ENCODE measurements around the gene SLC24A1. TPM values are rescaled to one million over a fixed set of nuclear protein-coding genes. Genes with fewer than 3 reads are reported as not detected.

The SLC24A1 gene
- total and polyA plus RNA-seq, 2 of the 13 experiments (the other 11 are each of a cell fraction or from before 2014, with no cell fraction given) = 5.9 to 8.3 TPM

GRCh38 chr15:65610871-65611718, 10.6 kb upstream of the SLC24A1 start, which contains the start of gene INTS14 (continued):
- TF ChIP-seq, protein P1, sequence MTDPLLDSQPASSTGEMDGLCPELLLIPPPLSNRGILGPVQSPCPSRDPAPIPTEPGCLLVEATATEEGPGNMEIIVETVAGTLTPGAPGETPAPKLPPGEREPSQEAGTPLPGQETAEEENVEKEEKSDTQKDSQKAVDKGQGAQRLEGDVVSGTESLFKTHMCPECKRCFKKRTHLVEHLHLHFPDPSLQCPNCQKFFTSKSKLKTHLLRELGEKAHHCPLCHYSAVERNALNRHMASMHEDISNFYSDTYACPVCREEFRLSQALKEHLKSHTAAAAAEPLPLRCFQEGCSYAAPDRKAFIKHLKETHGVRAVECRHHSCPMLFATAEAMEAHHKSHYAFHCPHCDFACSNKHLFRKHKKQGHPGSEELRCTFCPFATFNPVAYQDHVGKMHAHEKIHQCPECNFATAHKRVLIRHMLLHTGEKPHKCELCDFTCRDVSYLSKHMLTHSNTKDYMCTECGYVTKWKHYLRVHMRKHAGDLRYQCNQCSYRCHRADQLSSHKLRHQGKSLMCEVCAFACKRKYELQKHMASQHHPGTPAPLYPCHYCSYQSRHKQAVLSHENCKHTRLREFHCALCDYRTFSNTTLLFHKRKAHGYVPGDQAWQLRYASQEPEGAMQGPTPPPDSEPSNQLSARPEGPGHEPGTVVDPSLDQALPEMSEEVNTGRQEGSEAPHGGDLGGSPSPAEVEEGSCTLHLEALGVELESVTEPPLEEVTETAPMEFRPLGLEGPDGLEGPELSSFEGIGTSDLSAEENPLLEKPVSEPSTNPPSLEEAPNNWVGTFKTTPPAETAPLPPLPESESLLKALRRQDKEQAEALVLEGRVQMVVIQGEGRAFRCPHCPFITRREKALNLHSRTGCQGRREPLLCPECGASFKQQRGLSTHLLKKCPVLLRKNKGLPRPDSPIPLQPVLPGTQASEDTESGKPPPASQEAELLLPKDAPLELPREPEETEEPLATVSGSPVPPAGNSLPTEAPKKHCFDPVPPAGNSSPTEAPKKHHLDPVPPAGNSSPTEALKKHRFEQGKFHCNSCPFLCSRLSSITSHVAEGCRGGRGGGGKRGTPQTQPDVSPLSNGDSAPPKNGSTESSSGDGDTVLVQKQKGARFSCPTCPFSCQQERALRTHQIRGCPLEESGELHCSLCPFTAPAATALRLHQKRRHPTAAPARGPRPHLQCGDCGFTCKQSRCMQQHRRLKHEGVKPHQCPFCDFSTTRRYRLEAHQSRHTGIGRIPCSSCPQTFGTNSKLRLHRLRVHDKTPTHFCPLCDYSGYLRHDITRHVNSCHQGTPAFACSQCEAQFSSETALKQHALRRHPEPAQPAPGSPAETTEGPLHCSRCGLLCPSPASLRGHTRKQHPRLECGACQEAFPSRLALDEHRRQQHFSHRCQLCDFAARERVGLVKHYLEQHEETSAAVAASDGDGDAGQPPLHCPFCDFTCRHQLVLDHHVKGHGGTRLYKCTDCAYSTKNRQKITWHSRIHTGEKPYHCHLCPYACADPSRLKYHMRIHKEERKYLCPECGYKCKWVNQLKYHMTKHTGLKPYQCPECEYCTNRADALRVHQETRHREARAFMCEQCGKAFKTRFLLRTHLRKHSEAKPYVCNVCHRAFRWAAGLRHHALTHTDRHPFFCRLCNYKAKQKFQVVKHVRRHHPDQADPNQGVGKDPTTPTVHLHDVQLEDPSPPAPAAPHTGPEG (CRISPR knock-in tag; IDR thresholded peaks at IDR 0.05) = peak; percentile 54; the same call in 1 of the 2 replicates
- TF ChIP-seq ZNF543 (CRISPR knock-in tag; IDR thresholded peaks at IDR 0.05) = peak; percentile 64; the same call in 1 of the 2 replicates
- peak; percentile 91 for TF ChIP-seq SAP130 (CRISPR knock-in tag; IDR thresholded peaks at IDR 0.05; ENCODE audit: low read depth)
- TF ChIP-seq HNRNPLL (IDR thresholded peaks at IDR 0.05; ENCODE audit: low read depth, low read length, poor library complexity, severe bottlenecking) = peak; percentile 73
- TF ChIP-seq KAT7 (CRISPR knock-in tag; IDR thresholded peaks at IDR 0.05; ENCODE audit: borderline replicate concordance) = peak; percentile 98
- TF ChIP-seq, protein P2, sequence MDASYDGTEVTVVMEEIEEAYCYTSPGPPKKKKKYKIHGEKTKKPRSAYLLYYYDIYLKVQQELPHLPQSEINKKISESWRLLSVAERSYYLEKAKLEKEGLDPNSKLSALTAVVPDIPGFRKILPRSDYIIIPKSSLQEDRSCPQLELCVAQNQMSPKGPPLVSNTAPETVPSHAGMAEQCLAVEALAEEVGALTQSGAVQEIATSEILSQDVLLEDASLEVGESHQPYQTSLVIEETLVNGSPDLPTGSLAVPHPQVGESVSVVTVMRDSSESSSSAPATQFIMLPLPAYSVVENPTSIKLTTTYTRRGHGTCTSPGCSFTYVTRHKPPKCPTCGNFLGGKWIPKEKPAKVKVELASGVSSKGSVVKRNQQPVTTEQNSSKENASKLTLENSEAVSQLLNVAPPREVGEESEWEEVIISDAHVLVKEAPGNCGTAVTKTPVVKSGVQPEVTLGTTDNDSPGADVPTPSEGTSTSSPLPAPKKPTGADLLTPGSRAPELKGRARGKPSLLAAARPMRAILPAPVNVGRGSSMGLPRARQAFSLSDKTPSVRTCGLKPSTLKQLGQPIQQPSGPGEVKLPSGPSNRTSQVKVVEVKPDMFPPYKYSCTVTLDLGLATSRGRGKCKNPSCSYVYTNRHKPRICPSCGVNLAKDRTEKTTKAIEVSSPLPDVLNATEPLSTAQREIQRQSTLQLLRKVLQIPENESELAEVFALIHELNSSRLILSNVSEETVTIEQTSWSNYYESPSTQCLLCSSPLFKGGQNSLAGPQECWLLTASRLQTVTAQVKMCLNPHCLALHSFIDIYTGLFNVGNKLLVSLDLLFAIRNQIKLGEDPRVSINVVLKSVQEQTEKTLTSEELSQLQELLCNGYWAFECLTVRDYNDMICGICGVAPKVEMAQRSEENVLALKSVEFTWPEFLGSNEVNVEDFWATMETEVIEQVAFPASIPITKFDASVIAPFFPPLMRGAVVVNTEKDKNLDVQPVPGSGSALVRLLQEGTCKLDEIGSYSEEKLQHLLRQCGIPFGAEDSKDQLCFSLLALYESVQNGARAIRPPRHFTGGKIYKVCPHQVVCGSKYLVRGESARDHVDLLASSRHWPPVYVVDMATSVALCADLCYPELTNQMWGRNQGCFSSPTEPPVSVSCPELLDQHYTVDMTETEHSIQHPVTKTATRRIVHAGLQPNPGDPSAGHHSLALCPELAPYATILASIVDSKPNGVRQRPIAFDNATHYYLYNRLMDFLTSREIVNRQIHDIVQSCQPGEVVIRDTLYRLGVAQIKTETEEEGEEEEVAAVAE (CRISPR knock-in tag; IDR thresholded peaks at IDR 0.05; ENCODE audit: borderline replicate concordance) = peak; percentile 90
- TF ChIP-seq, protein P3, sequence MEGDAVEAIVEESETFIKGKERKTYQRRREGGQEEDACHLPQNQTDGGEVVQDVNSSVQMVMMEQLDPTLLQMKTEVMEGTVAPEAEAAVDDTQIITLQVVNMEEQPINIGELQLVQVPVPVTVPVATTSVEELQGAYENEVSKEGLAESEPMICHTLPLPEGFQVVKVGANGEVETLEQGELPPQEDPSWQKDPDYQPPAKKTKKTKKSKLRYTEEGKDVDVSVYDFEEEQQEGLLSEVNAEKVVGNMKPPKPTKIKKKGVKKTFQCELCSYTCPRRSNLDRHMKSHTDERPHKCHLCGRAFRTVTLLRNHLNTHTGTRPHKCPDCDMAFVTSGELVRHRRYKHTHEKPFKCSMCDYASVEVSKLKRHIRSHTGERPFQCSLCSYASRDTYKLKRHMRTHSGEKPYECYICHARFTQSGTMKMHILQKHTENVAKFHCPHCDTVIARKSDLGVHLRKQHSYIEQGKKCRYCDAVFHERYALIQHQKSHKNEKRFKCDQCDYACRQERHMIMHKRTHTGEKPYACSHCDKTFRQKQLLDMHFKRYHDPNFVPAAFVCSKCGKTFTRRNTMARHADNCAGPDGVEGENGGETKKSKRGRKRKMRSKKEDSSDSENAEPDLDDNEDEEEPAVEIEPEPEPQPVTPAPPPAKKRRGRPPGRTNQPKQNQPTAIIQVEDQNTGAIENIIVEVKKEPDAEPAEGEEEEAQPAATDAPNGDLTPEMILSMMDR (CRISPR knock-in tag; IDR thresholded peaks at IDR 0.05) = peak; percentile 93
- TF ChIP-seq ZNF644 (CRISPR knock-in tag; IDR thresholded peaks at IDR 0.05; ENCODE audit: low read depth) = peak; percentile 41; the same call in 1 of the 2 replicates
- 0 out of 2 replicates have a peak, but pooled peaks have one; percentile 70 for TF ChIP-seq ZNF251 (CRISPR knock-in tag; IDR thresholded peaks at IDR 0.05)
- peak; percentile 99 for TF ChIP-seq ZFY (CRISPR knock-in tag; IDR thresholded peaks at IDR 0.05)
- peak; percentile 87 for TF ChIP-seq HMG20B (CRISPR knock-in tag; conservative IDR thresholded peaks at IDR 0.05)
- peak; percentile 91 for TF ChIP-seq ZNF557 (CRISPR knock-in tag; IDR thresholded peaks at IDR 0.05)
- peak; percentile 56; the same call in 1 of the 2 replicates for TF ChIP-seq ZNF138 (CRISPR knock-in tag; IDR thresholded peaks at IDR 0.05; ENCODE audit: low read depth)
- no peak for TF ChIP-seq ATM (IDR thresholded peaks at IDR 0.05; ENCODE audit: borderline replicate concordance)
- TF ChIP-seq ZNF275 (CRISPR knock-in tag; IDR thresholded peaks at IDR 0.05; ENCODE audit: borderline replicate concordance) = peak; percentile 78; the same call in 1 of the 2 replicates
